Testis (tissue), 3 donors: ENCODE data around the gene ALPL. TPM values are rescaled to one million over a fixed set of nuclear protein-coding genes. Genes with fewer than 3 reads are reported as not detected.

Experiments used
- DNase-seq: peaks from one replicate; pipeline ENCODE4 v3.0.0-alpha.2; 2019
- H3K27ac ChIP-seq, 2 donors: fragments of 200-600 bp; sonication (generic); one replicate each; pipeline ENCODE4 v1.5.1; 2019
- H3K27me3 ChIP-seq: fragments of 200-600 bp; sonication (generic); one replicate; pipeline ENCODE4 v1.5.1; 2019
- H3K36me3 ChIP-seq: fragments of 200-600 bp; sonication (generic); one replicate; pipeline ENCODE4 v1.5.1; 2017; ENCODE audit warnings: low read depth; ENCODE audit errors: missing control alignments
- H3K4me1 ChIP-seq: fragments of 200-600 bp; sonication (generic); one replicate; pipeline ENCODE4 v1.5.1; 2019
- H3K4me3 ChIP-seq, 2 donors: fragments of 200-600 bp; sonication (generic); one replicate each; pipeline ENCODE4 v1.5.1; 2017 to 2019
- H3K9me3 ChIP-seq: fragments of 200-600 bp; sonication (generic); one replicate; pipeline ENCODE4 v1.5.1; 2017
- CTCF ChIP-seq, 3 experiments: fragments of 450-650 bp in 2 of 3; fragments of 200-600 bp in 1 of 3; sonication (generic) in 1 of 3; IDR thresholded peaks; one replicate each; pipeline ENCODE4 v1.5.1; 2016 to 2019; ENCODE audit warnings: antibody characterized with exemption in 3 of 3, mild to moderate bottlenecking in 2 of 3, moderate library complexity in 1 of 3
- POLR2A ChIP-seq: fragments of 450-650 bp; IDR thresholded peaks from one replicate; pipeline ENCODE4 v1.6.1; 2017; ENCODE audit warnings: antibody characterized with exemption, mild to moderate bottlenecking, moderate library complexity
- WGBS, 2 donors: methylation state at CpG; one replicate each; pipeline ENCODE4 v1.1.5; 2018; 5-methylcytosine and 5-hydroxymethylcytosine counted together
- intact Hi-C: fragments of 100-400 bp; cut with DNase I; formaldehyde crosslinking; loops from one replicate; pipeline ENCODE4 v1.15.1; 2023; ENCODE audit warnings: low total_unique reads
- polyA plus RNA-seq: library from polyadenylated mRNA; stranded (reverse); fragments of 350-450 nt; fragmentation: Illumina TruSeq; extraction: RNeasy Lipid Tissue Mini Kit (QIAGEN cat#74804); gene quantifications from one replicate; pipeline ENCODE4 v1.2.3, GENCODE V29; 2014; ENCODE audit warnings: low read depth, low replicate concordance; ENCODE audit not compliant: insufficient read depth
- total RNA-seq, 2 donors: library from RNA; depleted of rRNA; stranded (reverse); fragments of >200 nt; gene quantifications; one replicate each; pipeline ENCODE4 v1.2.3, GENCODE V29; 2016

The ALPL gene
- total and polyA plus RNA-seq, 3 donors from 2014 or later, result 11.8 to 22.2 (median 15.7) TPM

DNA sequence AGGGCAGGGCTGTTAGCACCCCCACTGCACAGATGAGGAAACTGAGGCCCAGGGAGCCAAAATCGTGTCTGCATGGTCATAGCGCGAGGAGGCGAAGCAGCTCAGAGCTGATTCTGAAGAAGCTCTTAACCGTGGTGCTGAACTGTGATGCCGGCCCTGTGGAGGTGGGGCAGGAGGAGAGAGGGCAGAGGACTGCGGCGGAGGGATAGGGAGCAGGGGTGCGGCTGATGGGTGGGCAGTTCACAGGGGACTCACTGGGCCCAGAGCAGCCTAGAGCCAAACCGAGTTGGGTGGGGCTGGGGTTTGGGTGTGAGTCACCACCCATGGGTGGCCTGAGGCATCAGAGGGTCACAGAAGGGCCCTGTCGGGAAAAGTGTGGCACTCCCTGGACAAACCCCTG lies 85.3 kb downstream of the ALPL start:
- H3K9me3 ChIP-seq, result no peaks in the 10 kb centered on the region
- H3K27me3 ChIP-seq, result no peaks in the 10 kb centered on the region
- peaks cover 4% of the 10 kb centered on the region for H3K4me1 ChIP-seq
- no peak for TF ChIP-seq CTCF (IDR thresholded peaks at IDR 0.05)
- no peak for TF ChIP-seq POLR2A
- no peaks in the 10 kb centered on the region for H3K36me3 ChIP-seq
- DNase-seq, result no peak
- intact Hi-C loops, result no loop called here
- H3K4me3 ChIP-seq, result no peak overlapping the region
- 82 to 87% methylated on average over 7 to 11 of the region's 11 CpGs for WGBS, 2 donors
- H3K27ac ChIP-seq, result no peak overlapping the region

- H3K9me3 ChIP-seq, result no peaks in the 10 kb centered on the region
- H3K27me3 ChIP-seq, result no peaks in the 10 kb centered on the region
- DNase-seq, result peak; percentile 85
- H3K36me3 ChIP-seq, result no peaks in the 10 kb centered on the region
- H3K4me1 ChIP-seq, result peaks cover 4% of the 10 kb centered on the region
- intact Hi-C loops, result no loop called here
- H3K27ac ChIP-seq, result no peak overlapping the region
- 56 to 63% methylated on average over 24 of the region's 26 CpGs for WGBS, 2 donors
- H3K4me3 ChIP-seq, result no peak overlapping the region
- TF ChIP-seq POLR2A, result no peak
- peak; percentile 69 to 80 (median 72) for TF ChIP-seq CTCF (IDR thresholded peaks at IDR 0.05)
Measured at GRCh38 chr1:21594935-21595897, 86.0 kb downstream of the ALPL start.

- WGBS, 2 donors, result 74 to 92% methylated on average over 4 to 11 of the region's 11 CpGs
- no peak for TF ChIP-seq CTCF (IDR thresholded peaks at IDR 0.05)
- TF ChIP-seq POLR2A, result no peak
- intact Hi-C loops, result no loop called here
- Histone ChIP-seq H3K4me3 (no peak overlapping the region), H3K9me3 (no peaks in the 10 kb centered on the region), H3K36me3 (no peaks in the 10 kb centered on the region), H3K4me1 (peaks cover 4% of the 10 kb centered on the region), H3K27ac (no peak overlapping the region), H3K27me3 (no peaks in the 10 kb centered on the region)
- no peak for DNase-seq
Measured at GRCh38 chr1:21596174-21596573, 87.0 kb downstream of the ALPL start.

- Histone ChIP-seq H3K27me3 (no peaks in the 10 kb centered on the region), H3K9me3 (no peaks in the 10 kb centered on the region), H3K4me3 (no peak overlapping the region), H3K27ac (no peak overlapping the region), H3K36me3 (no peaks in the 10 kb centered on the region), H3K4me1 (peaks cover 4% of the 10 kb centered on the region)
- WGBS, 2 donors, result 86 to 90% methylated on average over 2 of the region's 2 CpGs
- intact Hi-C loops, result no loop called here
- TF ChIP-seq POLR2A, result no peak
- no peak for TF ChIP-seq CTCF (IDR thresholded peaks at IDR 0.05)
- DNase-seq, result no peak
Measured at GRCh38 chr1:21596628-21597027, 87.4 kb downstream of the ALPL start.

DNA sequence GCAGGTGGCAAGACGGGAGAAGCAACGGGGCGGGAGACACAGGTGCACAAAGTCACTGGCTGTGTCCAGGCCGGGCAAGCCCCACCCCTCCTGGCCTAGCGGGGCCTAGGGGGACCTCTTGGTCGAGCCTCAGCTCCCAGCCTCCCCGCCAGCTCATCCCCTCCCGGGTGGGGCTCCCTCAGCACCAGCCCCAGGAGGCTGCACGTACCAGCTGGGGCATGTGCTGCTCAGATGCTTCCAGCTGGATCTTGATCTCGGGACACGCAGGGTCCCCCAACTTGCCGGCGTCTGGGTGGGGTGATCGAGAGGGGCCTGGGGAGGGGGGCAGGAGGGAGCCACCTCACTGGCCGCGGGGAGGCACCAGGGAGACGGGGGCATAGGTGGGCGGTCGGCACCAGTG lies 88.5 kb downstream of the ALPL start:
- Histone ChIP-seq H3K4me3 (no peak overlapping the region), H3K9me3 (no peaks in the 10 kb centered on the region), H3K27me3 (no peaks in the 10 kb centered on the region), H3K36me3 (no peaks in the 10 kb centered on the region), H3K27ac (no peak overlapping the region), H3K4me1 (peaks cover 4% of the 10 kb centered on the region)
- WGBS, 2 donors, result 90 to 92% methylated on average over 5 to 19 of the region's 19 CpGs
- intact Hi-C loops, result no loop called here
- no peak for TF ChIP-seq CTCF (IDR thresholded peaks at IDR 0.05)
- no peak for TF ChIP-seq POLR2A
- no peak for DNase-seq
